Spleen (tissue), 11 donors: Measurements from ENCODE around the gene FERMT3. TPM values are rescaled to one million over a fixed set of nuclear protein-coding genes. Genes with fewer than 3 reads are reported as not detected.

ENCODE experiments used
- DNase-seq: peaks from one replicate; pipeline ENCODE4 v3.0.0-alpha.2; 2020
- H3K27ac ChIP-seq, 8 donors: fragments of 200-600 bp; sonication (generic) in 7 of 8; 1 replicate in 4 of 8; 2 replicates in 4 of 8; pipeline versions ENCODE4 v1.5.0 to v1.8.0; 2016 to 2021; ENCODE audit warnings: inconsistent platforms in 4 of 8, mild to moderate bottlenecking in 4 of 8, moderate library complexity in 1 of 8
- H3K27me3 ChIP-seq, 7 donors: fragments of 200-600 bp; sonication (generic) in 6 of 7; replicated peaks in 1 of 7; 1 replicate in 4 of 7; 2 replicates in 3 of 7; pipeline versions ENCODE4 v1.5.0 to v1.8.0; 2016 to 2021; ENCODE audit warnings: inconsistent platforms in 3 of 7, mild to moderate bottlenecking in 1 of 7
- H3K36me3 ChIP-seq, 6 donors: fragments of 200-600 bp; sonication (generic) in 5 of 6; 1 replicate in 4 of 6; 2 replicates in 2 of 6; pipeline versions ENCODE4 v1.5.0 to v1.8.0; 2016 to 2021; ENCODE audit warnings: inconsistent platforms in 2 of 6
- H3K4me1 ChIP-seq, 6 donors: fragments of 200-600 bp; sonication (generic) in 5 of 6; 1 replicate in 3 of 6; 2 replicates in 3 of 6; pipeline versions ENCODE4 v1.5.0 to v1.8.0; 2016 to 2021; ENCODE audit warnings: inconsistent platforms in 3 of 6
- H3K4me3 ChIP-seq, 8 donors: fragments of 200-600 bp; sonication (generic) in 7 of 8; 1 replicate in 4 of 8; 2 replicates in 4 of 8; pipeline versions ENCODE4 v1.5.0 to v1.8.0; 2016 to 2021; ENCODE audit warnings: inconsistent platforms in 4 of 8, mild to moderate bottlenecking in 4 of 8, moderate library complexity in 2 of 8
- H3K9me3 ChIP-seq, 8 donors: fragments of 200-600 bp; sonication (generic) in 7 of 8; 1 replicate in 4 of 8; 2 replicates in 4 of 8; pipeline versions ENCODE4 v1.5.0 to v1.8.0; 2016 to 2021; ENCODE audit warnings: inconsistent platforms in 4 of 8
- POLR2A ChIP-seq, 3 donors: fragments of 450-650 bp; IDR thresholded peaks; one replicate each; pipeline ENCODE4 v1.5.1; 2017; ENCODE audit warnings: antibody characterized with exemption in 3 of 3, mild to moderate bottlenecking in 1 of 3
- POLR2AphosphoS5 ChIP-seq, 3 donors: sonication (generic); formaldehyde crosslinking; IDR thresholded peaks; one replicate each; pipeline ENCODE4 v1.5.1; 2017; ENCODE audit warnings: antibody characterized with exemption in 3 of 3
- WGBS, 5 donors: extraction: QIAGEN DNeasy Blood & Tissue Kit in 3 of 5; methylation state at CpG; one replicate each; pipeline versions ENCODE4 v1.1.5 to v1.1.7; 2013 to 2018; 5-methylcytosine and 5-hydroxymethylcytosine counted together
- intact Hi-C: fragments of 100-400 bp; cut with DNase I; formaldehyde crosslinking; loops from one replicate; pipeline ENCODE4 v1.15.0; 2023; ENCODE audit warnings: low total_unique reads
- polyA plus RNA-seq, 3 donors: library from polyadenylated mRNA; stranded (reverse); fragments of 200-250 nt; gene quantifications; one replicate each; pipeline ENCODE4 v1.2.1, GENCODE V29; 2013
- total RNA-seq, 7 donors: library from RNA; depleted of rRNA in 3 of 7; stranded (reverse); fragments of >200 nt in 3 of 7; fragmentation: NEBNext Ultra II Directional in 4 of 7; extraction: Animal tissue kit (Norgen Biotek cat#: 25700) in 4 of 7; gene quantifications; one replicate each; pipeline versions ENCODE4 v1.1.0 to v1.2.1, GENCODE V29; 2016 to 2021
- TF ChIP-seq, protein P1 (sequence below), 11 experiments: fragments of 200-600 bp in 7 of 11; fragments of 450-650 bp in 4 of 11; sonication (generic) in 4 of 11; IDR thresholded peaks in 8 of 11; conservative IDR thresholded peaks in 3 of 11; 1 replicate in 7 of 11; 2 replicates in 4 of 11; pipeline versions ENCODE4 v1.4.0 to v1.8.0; 2016 to 2021; ENCODE audit warnings: antibody characterized with exemption in 11 of 11, inconsistent platforms in 4 of 11, mild to moderate bottlenecking in 1 of 11
- donor health status: healthy with polysubstance abuse.
- donor health status: DM: no; HTN: no; CAD: no; lungs with moderate emphysema.
- donor health status: DM: no; HTN: no; CAD: no.
- donor health status: Bipolar disorder and iron deficiency.
- donor health status: healthy.
- donor health status: DM: no; HTN: no; CAD: no.
- donor health status: DM: yes; HTN: yes; CAD: no.

FERMT3 gene
- total and polyA plus RNA-seq, 10 donors = 120 to 248 (median 174) TPM

DNA sequence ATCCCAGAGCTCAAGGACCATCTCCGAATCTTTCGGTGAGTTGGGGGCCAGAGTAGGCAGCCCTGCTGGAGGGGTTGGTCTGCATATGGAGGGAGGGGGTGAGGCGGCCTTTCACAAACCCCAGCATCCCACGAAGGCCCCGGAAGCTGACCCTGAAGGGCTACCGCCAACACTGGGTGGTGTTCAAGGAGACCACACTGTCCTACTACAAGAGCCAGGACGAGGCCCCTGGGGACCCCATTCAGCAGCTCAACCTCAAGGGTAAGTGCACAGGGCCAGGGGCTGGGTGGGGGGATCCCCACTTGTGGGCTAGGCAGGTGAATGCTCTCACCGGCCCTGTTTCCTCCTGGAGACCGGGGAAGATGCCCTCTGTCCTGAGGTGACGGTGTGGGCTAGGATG is 13.2 kb downstream of the FERMT3 start:
- Histone ChIP-seq H3K9me3 (no peaks in the 10 kb centered on the region), H3K4me1 (peaks cover 0 to 67% (median 22%) of the 10 kb centered on the region in 6 donors), H3K36me3 (peaks cover 0 to 100% (median 68%) of the 10 kb centered on the region in 6 donors), H3K4me3 (no peak overlapping the region), H3K27me3 (no peaks in the 10 kb centered on the region), H3K27ac (peak overlapping the region in 2 of 8 donors; percentile 11 to 25)
- intact Hi-C loops = no loop called here
- no peak for TF ChIP-seq POLR2AphosphoS5 (IDR thresholded peaks at IDR 0.05)
- no peak for TF ChIP-seq POLR2A (IDR thresholded peaks at IDR 0.05)
- TF ChIP-seq, protein P1, sequence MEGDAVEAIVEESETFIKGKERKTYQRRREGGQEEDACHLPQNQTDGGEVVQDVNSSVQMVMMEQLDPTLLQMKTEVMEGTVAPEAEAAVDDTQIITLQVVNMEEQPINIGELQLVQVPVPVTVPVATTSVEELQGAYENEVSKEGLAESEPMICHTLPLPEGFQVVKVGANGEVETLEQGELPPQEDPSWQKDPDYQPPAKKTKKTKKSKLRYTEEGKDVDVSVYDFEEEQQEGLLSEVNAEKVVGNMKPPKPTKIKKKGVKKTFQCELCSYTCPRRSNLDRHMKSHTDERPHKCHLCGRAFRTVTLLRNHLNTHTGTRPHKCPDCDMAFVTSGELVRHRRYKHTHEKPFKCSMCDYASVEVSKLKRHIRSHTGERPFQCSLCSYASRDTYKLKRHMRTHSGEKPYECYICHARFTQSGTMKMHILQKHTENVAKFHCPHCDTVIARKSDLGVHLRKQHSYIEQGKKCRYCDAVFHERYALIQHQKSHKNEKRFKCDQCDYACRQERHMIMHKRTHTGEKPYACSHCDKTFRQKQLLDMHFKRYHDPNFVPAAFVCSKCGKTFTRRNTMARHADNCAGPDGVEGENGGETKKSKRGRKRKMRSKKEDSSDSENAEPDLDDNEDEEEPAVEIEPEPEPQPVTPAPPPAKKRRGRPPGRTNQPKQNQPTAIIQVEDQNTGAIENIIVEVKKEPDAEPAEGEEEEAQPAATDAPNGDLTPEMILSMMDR (IDR thresholded peaks at IDR 0.05 in 8 of 11, conservative IDR thresholded peaks at IDR 0.05 in 3 of 11) = no peak
- WGBS, 5 donors = 87 to 91% (median 89%) methylated on average over 6 to 10 of the region's 10 CpGs
- DNase-seq = no peak

DNA sequence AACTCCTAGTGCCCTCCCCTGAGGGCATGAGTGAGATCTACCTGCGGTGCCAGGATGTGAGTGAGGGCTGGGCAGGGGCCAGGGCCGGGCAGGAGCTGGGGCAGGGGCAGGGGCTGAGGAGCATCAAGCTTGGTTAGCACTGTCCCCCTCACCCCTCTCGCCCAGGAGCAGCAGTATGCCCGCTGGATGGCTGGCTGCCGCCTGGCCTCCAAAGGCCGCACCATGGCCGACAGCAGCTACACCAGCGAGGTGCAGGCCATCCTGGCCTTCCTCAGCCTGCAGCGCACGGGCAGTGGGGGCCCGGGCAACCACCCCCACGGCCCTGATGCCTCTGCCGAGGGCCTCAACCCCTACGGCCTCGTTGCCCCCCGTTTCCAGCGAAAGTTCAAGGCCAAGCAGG is 13.8 kb downstream of the FERMT3 start:
- intact Hi-C loops = no loop called here
- WGBS, 5 donors = 92 to 98% (median 93%) methylated on average over 5 to 17 of the region's 17 CpGs
- peak overlapping the region in 2 of 8 donors; percentile 11 to 24 for H3K27ac ChIP-seq
- no peak for DNase-seq
- no peak overlapping the region for H3K4me3 ChIP-seq
- H3K4me1 ChIP-seq = peaks cover 4 to 67% (median 27%) of the 10 kb centered on the region in 6 donors
- no peaks in the 10 kb centered on the region for H3K27me3 ChIP-seq
- peak in 1 of 3 donors; percentile 60 for TF ChIP-seq POLR2AphosphoS5 (IDR thresholded peaks at IDR 0.05)
- TF ChIP-seq, protein P1 (IDR thresholded peaks at IDR 0.05 in 8 of 11, conservative IDR thresholded peaks at IDR 0.05 in 3 of 11) = no peak
- H3K9me3 ChIP-seq = no peaks in the 10 kb centered on the region
- H3K36me3 ChIP-seq = peaks cover 0 to 96% (median 65%) of the 10 kb centered on the region in 6 donors

DNA sequence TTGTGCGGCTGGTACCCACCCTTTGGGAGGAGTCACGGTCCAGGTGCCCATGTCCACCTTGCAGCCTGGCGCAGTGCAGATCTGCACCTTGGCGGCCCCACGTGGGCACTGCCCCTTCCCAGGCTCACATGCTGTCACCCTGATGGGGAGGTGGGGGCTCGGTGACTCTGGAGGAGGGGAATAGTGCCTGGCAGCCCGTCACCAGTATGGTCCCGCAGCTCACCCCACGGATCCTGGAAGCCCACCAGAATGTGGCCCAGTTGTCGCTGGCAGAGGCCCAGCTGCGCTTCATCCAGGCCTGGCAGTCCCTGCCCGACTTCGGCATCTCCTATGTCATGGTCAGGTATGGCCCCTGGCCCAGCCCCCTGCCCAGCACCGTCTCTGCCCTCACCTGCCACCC is 14.3 kb downstream of the FERMT3 start:
- 91 to 96% (median 92%) methylated on average over 5 to 14 of the region's 14 CpGs for WGBS, 5 donors
- Histone ChIP-seq H3K4me1 (peaks cover 9 to 67% (median 29%) of the 10 kb centered on the region in 6 donors), H3K36me3 (peaks cover 0 to 90% (median 62%) of the 10 kb centered on the region in 6 donors), H3K4me3 (no peak overlapping the region), H3K27me3 (no peaks in the 10 kb centered on the region), H3K27ac (peak overlapping the region in 1 of 8 donors; percentile 24), H3K9me3 (no peaks in the 10 kb centered on the region)
- intact Hi-C loops = no loop called here
- TF ChIP-seq POLR2AphosphoS5 (IDR thresholded peaks at IDR 0.05) (peak in 2 of 3 donors; percentile 39 to 75), POLR2A (IDR thresholded peaks at IDR 0.05) (no peak)
- no peak for DNase-seq

DNA sequence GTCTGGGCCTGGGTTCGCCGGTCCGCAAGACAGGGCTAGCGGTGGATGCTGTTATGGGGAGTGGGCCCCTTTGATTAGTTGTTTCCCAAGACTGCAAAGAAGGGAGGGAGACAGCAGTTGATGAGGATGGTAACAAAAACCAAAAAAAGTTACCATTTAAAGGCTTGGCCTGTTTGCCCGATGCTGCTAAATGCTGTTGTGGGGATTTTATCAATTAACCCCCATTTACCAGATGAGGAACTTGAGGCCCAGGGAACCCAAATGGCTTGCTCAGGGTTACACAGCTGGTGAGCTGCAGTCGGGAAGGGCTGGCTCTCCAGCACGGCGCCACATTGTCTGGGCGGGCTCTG is 16.1 kb downstream of the FERMT3 start:
- 59 to 83% (median 79%) methylated on average over 9 of the region's 9 CpGs for WGBS, 5 donors
- TF ChIP-seq, protein P1 (IDR thresholded peaks at IDR 0.05 in 8 of 11, conservative IDR thresholded peaks at IDR 0.05 in 3 of 11) = no peak
- TF ChIP-seq POLR2AphosphoS5 (IDR thresholded peaks at IDR 0.05) = no peak
- no peak for TF ChIP-seq POLR2A (IDR thresholded peaks at IDR 0.05)
- H3K4me3 ChIP-seq = no peak overlapping the region
- H3K27me3 ChIP-seq = no peaks in the 10 kb centered on the region
- H3K36me3 ChIP-seq = peaks cover 0 to 72% (median 52%) of the 10 kb centered on the region in 6 donors
- H3K27ac ChIP-seq = peak overlapping the region in 6 of 8 donors; percentile 15 to 98 (median 83)
- peaks cover 19 to 77% (median 40%) of the 10 kb centered on the region in 6 donors for H3K4me1 ChIP-seq
- H3K9me3 ChIP-seq = no peaks in the 10 kb centered on the region
- intact Hi-C loops = no loop called here
- no peak for DNase-seq
